Sigmoid colon (tissue), 3 donors: Measurements from ENCODE around the gene DARS1.

Experiments used
- CTCF ChIP-seq, 4 experiments: fragments of 450-650 bp in 3 of 4; fragments of 200-600 bp in 1 of 4; IDR thresholded peaks; one replicate each; pipeline ENCODE4 v1.5.1; 2016 to 2019; ENCODE audit warnings: antibody characterized with exemption in 4 of 4, mild to moderate bottlenecking in 3 of 4, moderate library complexity in 2 of 4
- POLR2A ChIP-seq, 2 donors: fragments of 450-650 bp; IDR thresholded peaks; one replicate each; pipeline ENCODE4 v1.6.1; 2016; ENCODE audit warnings: antibody characterized with exemption in 2 of 2, mild to moderate bottlenecking in 2 of 2, moderate library complexity in 2 of 2

GRCh38 chr2:136020831-136021230 lies 35.4 kb upstream of the DARS1 start:
- TF ChIP-seq CTCF (IDR thresholded peaks at IDR 0.05): no peak
- no peak for TF ChIP-seq POLR2A (IDR thresholded peaks at IDR 0.05)
